Activated CD4-positive, alpha-beta T cell treated with anti-CD3 and anti-CD28 coated beads, Interleukin-2, amount 50 U/mL, for 4 hours (primary cell): ENCODE data around the gene PPDPF.
A peak's percentile ranks its signal among the peaks of the same experiment; 100 is the strongest.
"Not testable (repeated sequence)": the region's sequence is repeated elsewhere in the genome, so short reads cannot be mapped to it uniquely, and the experiment has no call there.

Experiments used
- DNase-seq, 2 experiments: peaks; one replicate each; pipeline ENCODE4 v3.0.0-alpha.2; 2020

PPDPF gene

DNA sequence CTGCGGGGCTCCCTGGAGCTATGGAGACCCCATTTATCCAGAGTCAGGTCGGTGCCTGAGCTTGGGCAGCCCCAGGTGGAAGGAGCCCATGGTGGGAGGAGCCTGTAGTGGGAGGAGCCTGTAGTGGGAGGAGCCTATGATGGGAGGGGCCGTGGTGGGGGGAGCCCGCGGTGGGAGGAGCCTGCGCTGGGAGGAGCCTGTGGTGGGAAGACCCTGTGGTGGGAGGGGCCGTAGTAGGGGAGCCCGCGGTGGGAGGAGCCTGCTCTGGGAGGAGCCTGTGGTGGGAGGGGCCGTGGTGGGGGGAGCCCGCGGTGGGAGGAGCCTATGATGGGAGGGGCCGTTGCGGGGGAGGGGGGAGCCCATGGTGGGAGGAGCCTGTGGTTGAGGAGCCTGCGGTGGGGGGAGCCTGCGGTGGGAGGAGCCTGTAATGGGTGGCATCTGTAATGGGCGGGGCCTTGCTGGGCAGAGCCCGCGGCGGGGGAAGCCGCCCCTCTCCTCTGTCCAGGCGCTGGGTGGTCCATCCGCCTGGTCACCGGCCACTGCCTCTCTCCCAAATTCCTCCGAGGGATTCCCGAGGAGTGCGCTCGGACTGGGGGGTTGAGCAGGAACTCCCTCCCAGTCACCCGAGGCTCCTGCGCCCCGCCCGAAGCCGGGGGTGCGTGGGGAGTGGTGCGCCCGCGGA, 32.8 kb downstream of the PPDPF start:
- DNase-seq, result peak; percentile 90 to 92

DNA sequence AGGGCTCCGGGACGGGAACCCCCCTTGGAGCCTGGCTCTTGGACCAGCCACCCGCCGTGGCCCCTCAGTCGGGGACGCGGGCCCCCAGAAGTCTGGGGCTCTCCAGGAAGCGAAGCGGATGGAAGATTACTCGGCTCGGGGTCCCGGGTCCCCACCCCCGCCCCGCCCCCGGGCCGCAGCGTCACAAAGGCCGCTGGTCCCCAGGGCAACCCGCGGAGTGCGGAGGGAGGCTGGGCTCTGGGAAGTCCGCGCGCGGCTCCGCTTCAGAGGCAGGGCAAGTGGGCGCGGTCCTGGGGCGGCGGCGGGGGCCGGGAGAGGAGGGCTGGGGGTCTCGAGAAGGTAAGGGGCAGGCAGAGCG, 33.3 kb downstream of the PPDPF start, which contains the start of gene FNDC11:
TSS of gene FNDC11 (plus strand) at position 227 of the 358 bp plus-strand sequence. CDS start 1,505 bp downstream, outside the sequence.
- peak; percentile 30 to 41 for DNase-seq

DNA sequence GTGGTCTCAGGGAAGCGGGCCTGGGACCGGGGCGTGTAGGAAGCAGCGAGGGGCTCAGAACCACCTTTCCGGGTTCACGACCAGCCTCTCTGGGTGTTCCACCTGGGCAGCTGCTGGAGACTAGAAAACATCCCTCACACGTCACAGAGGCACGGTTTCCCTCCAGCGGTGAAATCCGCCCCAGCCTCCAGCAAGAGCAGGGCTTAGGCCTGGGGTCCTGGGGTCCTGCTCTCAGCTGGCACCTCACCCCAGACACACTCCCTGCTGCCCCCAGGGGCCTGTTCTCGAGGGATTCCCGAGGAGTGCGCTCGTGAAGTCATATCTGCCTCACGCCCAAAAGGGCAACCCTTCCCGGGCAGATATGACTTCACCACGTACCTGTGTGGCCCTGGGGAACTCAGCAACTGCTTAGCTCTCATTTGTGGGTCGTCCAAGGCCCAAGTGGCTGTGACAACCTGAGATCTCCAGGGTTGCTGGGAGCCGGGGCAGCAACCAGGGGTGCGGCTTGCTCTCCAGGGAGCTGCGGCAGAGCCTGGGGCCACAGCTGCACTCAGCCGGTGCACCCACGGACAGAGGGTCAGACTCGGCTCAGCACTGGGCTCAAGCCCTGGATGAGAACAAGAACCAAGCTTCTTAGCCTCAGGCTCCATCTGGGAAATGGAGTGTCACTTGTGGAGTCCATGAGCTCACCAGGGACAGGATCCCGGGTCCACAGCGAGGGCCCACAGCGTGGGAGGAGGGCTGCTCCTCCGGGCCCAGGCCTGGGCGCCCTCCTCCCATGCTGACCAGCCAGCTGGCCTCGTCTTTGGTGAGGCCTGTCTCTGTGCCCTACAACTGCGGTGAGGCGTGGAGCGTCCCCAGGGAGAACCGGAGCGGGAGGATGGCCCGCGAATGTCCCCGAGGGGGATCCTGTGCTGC, 34.1 kb downstream of the PPDPF start:
- DNase-seq, result no peak

DNA sequence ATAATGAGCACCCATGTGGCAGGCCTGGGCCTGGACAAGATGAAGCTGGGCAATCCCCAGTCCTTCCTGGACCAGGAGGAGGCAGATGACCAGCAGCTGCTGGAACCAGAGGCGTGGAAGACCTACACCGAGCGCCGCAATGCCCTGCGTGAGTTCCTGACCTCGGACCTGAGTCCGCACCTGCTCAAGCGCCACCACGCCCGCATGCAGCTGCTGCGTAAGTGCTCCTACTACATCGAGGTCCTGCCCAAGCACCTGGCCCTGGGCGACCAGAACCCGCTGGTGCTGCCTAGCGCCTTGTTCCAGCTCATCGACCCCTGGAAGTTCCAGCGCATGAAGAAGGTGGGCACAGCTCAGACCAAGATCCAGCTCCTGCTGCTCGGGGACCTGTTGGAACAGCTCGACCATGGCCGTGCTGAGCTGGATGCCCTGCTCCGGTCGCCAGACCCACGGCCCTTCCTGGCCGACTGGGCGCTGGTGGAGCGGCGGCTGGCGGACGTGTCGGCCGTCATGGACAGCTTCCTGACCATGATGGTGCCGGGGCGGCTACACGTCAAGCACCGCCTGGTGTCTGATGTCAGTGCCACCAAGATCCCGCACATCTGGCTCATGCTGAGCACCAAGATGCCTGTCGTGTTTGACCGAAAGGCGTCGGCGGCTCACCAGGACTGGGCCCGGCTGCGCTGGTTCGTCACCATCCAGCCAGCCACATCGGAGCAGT, 35.3 kb downstream of the PPDPF start:
- no peak for DNase-seq

DNA sequence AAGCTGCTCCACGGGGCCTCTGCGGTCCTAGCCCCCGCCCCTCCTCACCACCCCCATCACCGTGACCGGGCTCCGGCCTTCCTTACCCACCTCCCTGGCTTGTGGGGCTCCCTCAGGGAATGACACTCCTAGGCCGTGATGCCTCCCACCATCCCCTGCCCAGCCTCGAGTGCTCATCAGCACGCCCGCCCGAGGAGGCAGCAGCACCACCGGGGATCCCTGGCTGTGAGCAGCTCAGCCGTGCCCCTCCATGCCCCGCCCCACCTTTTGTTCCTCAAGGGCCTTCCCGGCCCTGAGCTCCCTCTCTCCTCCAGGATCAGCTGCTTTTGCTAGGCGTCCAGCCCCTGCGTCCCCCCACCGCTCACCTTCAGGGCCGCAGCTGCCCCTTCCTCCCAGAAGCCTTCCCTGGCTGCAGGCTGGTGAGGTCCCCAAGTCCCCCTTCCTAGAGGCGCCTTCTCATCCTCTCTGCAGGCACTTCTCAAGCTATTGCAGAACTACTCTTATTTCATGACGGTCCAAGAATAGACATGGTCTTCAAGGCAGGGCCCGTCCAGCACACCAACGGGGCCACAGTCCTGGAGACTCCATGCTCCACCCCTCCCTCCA, 36.4 kb downstream of the PPDPF start:
- no peak for DNase-seq

DNA sequence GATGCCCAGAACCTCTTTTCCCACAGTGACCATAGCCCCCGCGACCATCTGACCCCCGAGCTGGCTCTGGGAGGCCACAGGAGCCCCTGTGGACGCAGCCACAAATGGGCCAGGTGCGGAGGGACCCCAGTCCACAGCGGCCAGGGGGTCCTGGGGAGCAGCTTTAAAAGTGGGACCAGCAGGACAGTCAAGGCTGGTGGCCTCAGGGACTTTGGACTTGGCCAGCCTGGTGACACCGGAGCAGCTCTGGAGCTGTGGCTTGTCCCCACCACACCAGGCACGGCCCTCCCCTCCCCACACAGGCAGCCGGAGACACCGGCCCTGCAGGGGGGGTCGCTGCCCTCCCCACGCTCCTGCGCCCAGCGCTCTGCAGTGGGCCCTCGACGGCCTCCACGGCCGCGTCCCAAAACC, 36.9 kb downstream of the PPDPF start:
- DNase-seq, result no peak

DNA sequence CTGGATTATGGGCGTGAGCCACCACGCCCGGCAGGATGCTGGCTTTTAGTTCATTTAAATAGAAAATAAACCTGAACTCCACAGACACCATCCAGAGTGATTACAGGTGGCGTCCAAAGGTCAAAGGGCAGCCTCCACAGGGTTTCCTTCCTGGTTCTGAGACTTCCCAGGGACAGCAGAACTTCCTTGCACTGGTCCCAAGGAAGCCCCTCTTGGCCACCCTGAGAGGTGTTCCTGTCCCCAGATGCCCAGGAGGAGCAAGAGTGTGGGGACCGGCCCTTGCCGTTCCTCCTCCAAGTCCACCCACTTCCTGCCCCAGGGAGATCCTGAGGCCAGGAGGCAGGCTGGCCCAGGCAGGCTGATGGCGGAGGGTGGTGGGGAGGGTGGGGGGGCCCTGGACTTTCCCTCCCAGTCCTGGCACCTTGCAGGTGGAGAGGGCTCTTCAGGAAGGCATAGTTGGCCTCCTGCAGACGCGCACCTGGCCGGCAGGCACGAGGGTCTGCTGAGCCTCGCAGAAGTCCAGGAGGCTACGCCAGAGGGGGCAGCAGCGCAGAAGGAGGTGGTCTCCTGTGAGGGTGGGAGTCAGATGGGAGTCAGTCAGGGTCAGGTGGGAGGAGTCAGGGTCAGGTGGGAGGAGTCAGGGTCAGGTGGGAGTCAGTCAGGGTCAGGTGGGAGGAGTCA, 38.4 kb downstream of the PPDPF start:
- DNase-seq, result no peak

DNA sequence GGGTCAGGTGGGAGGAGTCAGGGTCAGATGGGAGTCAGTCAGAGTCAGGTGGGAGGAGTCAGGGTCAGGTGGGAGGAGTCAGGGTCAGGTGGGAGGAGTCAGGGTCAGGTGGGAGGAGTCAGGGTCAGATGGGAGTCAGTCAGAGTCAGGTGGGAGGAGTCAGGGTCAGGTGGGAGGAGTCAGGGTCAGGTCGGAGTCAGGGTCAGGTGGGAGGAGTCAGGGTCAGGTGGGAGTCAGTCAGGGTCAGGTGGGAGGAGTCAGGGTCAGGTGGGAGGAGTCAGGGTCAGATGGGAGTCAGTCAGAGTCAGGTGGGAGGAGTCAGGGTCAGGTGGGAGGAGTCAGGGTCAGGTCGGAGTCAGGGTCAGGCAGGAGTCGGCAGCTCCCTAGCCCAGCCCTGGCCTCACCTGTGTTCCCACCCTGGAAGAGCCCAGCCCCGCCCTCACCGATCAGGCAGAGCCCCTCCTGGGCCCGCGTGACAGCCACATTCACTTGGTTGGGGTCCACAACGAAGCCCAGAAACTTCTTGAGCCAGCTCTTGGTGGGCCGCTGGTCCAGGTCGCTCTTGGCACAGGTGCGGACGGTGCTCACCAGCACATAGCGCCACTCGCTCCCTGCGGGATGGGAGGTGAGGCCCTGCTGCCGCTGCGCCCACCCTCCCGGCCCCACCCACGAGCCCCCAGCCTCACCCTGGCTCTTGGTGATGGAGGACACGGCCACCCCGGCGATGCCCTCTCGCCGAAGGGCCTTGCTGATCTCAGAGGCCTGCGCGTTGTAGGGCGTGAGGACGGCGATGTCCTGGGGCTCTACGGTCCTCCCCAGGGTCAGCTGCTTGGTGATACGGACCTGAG, 39.1 kb downstream of the PPDPF start:
- DNase-seq, result not testable (repeated sequence)

DNA sequence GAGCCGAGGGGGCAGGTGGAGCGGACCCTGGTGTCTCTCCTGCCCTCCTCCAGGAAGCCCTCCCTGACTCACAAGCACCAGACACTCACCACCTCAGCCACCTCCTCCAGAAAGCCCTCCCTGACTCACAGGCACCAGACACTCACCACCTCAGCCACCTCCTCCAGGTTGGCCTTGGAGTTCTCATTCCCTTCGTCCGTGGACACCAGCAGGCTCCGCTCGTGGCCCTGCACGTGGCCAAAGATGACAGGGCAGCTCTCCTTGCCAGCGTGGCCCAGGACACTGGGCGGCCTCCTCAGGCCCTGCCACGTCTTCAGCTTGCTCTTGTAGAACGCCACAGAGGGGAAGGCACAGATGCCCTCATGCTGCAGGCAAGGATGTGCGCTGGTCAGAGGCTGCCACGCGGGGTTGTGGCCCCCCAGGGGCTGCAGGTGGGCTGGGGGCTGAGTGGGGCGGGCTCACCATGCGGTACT, 39.8 kb downstream of the PPDPF start:
- DNase-seq, result no peak

DNA sequence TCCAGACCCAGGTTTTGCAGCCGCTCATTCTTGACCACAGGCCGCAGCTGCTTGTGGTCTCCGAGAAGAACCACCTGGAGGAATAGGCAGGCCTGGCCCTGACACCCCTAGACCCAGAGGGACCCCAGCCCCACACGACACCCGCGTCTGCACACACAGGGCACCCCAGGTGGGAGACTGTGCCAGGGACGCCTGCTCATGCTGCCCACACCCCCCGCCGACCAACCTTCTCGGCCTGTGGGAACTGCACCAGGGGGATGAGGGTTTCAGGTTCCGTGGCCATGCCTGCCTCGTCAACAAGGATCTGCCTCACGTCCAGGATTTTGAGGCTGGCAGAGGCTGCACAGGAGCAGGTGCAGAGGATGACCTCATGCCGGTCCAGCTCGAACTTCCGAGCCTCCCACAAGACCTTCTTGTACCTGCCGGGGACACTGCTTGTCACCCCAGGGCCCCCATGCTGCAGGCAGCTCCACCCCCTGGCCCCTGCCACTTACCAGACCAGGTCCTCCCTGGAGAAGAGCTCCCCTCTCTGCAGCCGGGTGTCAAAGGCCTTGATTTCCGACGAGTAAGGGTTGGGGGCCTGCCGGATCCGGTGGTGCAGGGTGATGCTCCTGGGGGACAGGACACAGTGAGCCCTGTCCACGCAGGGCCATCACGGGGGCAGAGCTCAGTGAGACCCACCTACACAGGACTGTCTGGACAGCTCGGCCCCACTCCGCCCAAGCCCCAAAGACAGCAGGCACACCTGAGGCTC, 40.5 kb downstream of the PPDPF start:
- DNase-seq, result no peak

DNA sequence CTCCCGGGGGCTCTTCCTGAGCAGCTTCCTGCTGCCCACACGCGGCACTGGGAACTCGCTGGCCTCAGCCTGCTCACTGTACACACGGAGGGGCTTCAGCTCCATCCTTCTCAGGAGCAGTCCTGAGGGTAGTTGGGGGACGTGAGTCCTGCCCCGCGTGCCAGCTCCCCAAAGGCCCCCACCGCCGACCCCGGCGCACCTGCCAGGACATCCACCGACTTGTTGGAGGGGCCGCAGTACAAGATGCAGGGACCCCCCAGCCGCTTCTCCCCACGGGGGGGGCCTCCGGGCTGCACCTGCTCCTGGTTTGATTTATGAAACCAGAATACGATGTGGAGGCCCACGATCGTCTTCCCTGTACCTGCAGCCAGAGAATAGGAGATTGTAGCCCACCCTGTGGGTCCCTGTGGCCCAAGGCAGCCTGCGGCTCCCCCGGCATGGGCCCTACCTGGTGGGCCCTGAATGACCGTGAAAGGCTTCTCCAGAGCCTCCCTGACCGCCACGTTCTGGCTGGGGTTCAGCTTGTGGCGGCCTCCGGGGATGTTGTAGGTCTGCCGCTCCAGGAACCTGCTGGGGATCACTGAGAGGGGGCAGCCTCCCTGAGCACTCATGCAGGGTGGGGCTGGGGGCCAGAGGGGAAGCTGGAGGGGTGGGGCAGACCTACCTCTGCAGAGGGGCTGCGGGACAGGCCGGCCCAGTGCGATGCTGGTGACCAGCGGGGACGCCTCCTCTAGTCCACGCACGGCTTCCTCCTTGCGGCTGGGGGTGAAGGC, 41.2 kb downstream of the PPDPF start:
- DNase-seq, result no peak

DNA sequence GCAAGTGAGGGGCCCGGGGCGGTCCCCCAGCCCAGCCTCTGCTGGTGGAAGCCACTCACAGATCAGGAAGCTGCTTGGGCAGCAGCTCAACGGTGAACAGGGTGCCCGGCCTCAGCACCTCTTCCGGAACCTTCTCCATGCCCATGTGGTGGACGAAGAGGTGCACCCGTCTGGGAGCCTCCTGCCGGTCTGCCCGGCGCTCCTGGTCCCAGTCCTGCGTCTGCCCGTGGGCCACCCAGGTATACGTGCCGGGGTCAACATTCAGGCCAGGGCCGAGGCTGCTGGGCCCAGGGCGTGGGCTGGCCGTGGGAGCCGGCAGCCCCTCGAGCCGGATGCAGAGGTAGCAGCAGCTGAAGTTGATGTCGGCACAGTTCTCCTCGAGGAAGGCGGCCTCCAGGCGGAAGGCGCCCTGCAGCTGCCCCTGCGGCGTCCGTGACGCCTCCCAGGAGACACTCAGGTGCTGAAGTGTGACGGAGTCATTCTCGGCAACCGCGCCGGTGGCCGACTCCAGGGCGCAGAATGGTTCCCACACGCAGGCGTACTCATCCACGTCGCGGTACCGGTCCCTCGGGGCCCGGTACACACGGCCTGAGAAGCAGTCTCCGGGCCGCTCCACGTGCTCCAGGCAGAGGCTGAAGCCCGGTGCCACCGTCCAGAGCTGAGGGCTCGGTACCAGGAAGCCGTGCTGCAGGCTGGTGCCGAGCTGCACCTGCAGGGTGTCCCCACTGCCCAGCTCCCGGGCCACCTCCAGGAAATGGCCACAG, 42.1 kb downstream of the PPDPF start:
- no peak for DNase-seq

DNA sequence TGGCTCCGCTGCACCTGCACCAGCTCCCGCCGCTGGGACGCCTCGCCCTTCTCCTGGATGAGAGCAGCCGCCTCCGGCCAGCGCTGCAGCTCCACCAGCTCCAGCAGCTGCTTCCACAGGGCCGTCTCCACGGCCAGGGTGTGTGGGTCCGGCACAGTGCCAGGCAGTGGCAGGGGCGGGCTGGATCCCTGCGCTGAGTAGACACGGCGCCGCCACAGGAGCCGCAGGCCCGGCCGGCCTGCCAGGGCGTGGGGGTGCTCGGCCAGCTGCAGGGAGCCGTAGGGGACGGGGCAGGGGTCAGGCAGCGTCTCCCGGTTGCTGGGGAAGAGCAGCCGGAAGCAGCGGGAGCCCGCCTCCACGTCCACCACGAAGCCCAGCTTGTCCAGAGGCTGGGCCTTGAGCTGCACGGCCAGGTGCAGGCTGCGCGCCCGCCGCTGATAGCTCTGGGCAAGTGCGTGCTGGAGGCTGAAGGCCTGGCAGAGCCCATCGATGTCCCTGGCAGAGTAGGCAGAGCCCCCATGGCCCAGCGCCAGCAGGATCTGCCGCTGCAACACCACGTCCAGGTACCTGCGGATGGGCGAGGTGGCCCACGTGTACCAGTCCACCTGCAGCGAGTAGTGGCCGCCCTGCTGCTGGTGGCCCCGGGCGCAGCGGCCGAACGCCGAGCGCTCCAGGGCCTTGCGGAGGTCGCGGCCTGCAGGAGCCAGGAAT, 42.8 kb downstream of the PPDPF start:
- DNase-seq, result no peak

DNA sequence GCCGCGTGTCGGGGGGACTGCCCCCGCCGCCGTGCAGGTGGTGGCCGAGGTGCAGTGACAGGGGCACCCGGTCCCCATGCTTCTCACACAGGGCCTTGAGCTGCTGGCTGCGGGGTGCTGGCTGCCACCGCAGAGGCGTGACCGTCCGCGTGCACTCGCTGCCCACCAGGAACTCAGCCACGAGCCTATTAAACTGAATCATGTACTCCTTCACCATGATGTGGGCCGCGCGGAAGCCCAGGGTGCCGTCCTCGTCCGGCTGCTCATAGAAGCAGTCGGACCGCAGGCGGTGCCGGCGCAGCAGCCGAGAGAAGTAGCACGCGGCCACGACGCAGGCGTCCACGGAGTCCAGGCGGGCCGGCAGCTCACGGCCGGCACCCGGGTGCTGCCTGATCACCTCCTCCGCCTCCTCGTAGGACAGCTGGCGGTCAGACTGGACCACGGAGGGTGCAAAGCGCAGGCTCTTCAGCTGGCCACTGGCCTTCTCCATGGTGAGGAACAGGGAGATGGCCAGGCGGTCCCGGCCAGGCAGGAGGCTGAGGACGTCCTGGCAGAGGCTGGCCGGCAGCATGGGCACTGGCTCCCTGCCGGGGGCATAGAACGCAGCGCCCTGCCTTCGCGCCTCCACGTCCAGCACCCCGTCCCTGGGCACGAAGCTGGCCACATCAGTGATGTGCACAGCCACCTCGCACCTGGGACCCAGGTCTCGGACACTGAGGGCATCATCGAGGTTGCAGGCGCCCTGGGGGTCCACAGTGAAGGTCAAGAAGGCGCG, 43.7 kb downstream of the PPDPF start:
- no peak for DNase-seq

DNA sequence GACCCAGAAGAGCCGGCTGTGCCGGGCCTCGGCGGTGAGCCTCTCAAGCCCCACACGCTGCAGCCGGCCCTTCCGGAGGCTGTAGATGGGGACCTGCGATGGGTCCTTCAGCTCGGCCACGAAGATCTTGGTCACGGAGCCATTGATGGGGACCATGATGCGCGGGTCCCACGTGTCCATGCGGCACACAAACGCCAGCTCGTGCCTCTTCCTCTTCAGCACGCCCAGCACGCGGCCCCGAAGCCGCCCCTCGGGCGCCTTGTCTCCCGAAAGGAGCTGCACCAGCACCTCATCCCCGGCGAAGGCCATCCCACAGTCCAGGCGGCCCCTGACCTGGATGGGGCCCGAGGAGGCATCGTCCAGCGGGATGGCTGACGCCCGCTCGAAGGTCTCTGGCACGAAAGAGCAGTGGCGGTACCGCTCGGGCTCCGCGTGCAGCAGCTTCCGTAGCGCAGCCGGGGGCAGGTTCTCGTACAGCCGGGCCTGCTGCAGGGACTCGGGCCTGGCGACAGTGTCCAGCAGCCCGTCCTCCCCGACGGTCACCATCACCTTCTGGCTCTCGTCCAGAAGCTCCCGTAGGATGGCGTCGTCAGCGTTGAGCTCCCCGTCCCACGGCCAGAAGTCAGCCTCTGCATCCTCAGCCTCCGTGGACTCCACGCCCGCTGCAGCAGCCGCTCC, 44.6 kb downstream of the PPDPF start:
- no peak for DNase-seq

DNA sequence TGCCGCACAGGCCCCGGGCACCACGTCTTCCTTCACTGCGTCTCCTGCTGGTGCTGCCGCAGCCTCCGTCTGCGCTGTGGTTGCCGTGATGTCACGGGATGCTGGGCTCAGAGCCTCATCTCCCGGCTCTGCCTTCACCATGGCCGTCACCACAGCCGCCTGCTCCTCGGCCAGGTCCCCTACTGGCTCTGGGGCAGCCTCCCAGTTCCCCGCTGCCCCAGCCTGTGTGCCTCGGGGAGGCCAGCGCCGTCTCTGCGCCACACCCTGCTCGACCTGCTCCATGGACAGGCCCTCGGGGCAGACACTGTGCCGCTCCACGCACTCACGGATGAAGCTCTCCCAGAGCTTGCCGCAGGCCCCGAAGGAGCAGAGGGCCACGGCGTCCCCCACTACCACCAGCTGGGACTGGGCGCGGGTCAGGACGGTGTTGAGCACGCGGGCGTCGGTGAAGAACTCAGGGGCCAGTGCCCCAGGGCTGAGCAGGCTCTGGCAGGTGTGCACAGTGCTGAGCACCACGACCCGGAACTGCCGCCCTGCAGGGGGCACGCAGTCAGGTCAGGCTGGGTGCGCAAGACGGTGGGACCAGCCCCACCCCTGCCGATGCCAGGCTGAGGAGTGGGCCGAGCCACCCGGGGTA, 45.3 kb downstream of the PPDPF start:
- no peak for DNase-seq
